WI38 (cell line): ENCODE results near the gene SLC6A12.

ENCODE experiments used
- H3K4me3 ChIP-seq: 2 replicates; pipeline ENCODE4 v1.5.1; 2011; ENCODE audit warnings: low read depth, mild to moderate bottlenecking, control low read depth, low read length
- TF ChIP-seq, protein P1 (sequence below): IDR thresholded peaks from 2 replicates; pipeline ENCODE4 v1.5.1; 2012; ENCODE audit warnings: low read depth, mild to moderate bottlenecking, control low read depth, low read length

The SLC6A12 gene

DNA sequence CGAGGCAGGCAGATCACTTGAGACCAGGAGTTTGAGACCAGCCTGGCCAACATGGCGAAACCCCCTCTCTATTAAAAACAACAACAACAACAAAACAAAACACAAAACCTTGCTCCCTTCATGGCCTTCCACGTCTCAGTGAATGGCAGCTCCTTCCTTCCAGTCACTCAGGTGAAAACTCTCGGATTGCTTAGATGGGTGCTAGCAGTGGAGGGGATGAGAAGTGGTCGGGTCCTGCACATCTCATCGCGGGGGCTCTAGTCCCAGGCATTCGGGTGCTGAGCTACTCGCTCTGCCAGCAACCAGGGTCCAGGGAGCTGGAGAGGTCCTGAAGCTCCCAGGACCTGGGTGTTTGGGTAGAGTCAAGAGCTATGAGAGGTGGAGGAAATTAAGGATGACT, 41.0 kb upstream of the SLC6A12 start:
- TF ChIP-seq, protein P1, sequence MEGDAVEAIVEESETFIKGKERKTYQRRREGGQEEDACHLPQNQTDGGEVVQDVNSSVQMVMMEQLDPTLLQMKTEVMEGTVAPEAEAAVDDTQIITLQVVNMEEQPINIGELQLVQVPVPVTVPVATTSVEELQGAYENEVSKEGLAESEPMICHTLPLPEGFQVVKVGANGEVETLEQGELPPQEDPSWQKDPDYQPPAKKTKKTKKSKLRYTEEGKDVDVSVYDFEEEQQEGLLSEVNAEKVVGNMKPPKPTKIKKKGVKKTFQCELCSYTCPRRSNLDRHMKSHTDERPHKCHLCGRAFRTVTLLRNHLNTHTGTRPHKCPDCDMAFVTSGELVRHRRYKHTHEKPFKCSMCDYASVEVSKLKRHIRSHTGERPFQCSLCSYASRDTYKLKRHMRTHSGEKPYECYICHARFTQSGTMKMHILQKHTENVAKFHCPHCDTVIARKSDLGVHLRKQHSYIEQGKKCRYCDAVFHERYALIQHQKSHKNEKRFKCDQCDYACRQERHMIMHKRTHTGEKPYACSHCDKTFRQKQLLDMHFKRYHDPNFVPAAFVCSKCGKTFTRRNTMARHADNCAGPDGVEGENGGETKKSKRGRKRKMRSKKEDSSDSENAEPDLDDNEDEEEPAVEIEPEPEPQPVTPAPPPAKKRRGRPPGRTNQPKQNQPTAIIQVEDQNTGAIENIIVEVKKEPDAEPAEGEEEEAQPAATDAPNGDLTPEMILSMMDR = no peak
- no peak overlapping the region for H3K4me3 ChIP-seq

DNA sequence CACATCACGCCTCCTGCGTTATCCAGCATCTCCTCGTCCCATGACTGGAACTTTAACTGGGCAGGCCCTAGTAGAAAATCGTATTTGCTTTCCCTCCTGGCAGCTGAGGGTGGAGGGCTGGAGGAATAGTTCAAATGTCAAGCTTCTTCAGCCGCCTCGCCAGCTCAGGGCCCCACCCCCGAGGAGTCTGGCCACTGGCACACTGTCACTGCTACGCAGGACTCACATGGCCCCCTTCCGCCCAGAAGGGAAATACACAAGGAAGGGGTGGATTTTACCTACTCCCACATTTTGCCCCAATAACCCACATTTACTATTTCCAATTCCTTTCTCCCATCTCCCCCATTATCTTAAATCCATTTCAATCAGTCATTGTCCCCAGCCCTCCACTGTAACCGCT, 40.1 kb upstream of the SLC6A12 start:
- no peak overlapping the region for H3K4me3 ChIP-seq
- TF ChIP-seq, protein P1 = no peak

DNA sequence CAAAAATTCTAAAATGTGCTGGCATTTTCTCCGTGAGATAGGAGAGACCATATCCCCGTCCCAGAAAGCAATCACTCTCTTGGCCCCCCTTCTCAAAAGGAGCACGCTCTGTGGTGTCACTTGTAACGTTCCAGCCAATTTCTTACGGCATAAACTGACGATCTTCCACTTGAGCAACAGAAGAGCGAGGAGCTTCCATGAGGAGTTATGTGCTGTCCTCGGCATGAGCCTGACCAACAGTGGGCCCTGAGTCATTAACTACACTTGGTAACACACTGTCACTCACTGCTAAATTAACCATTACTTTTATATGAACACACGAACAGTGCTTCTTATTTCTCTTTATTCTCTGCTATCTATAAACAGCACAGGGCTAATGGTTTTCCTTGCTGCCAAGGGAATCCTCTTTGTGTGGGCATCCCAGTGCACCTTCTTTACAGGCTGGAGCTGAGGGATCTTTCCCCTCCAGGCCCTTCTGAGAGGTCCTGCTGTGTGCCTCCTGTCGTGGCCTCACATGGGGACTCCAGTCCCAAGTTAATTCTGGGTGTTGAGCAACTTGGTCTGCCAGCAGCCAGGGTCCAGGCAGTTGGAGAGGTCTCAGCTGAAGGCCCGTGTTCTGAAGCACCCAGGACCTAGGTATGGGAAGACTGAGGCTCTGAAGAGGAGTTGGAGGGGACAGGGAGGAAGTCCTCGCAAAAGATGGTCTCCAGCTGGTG, 39.3 kb upstream of the SLC6A12 start:
- TF ChIP-seq, protein P1 = no peak
- no peak overlapping the region for H3K4me3 ChIP-seq

- H3K4me3 ChIP-seq = no peak overlapping the region
- TF ChIP-seq, protein P1 = no peak
Measured at GRCh38 chr12:252636-253035, 38.7 kb upstream of the SLC6A12 start.

GRCh38 chr12:247271-247670, 33.3 kb upstream of the SLC6A12 start:
- TF ChIP-seq, protein P1 = no peak
- H3K4me3 ChIP-seq = no peak overlapping the region

DNA sequence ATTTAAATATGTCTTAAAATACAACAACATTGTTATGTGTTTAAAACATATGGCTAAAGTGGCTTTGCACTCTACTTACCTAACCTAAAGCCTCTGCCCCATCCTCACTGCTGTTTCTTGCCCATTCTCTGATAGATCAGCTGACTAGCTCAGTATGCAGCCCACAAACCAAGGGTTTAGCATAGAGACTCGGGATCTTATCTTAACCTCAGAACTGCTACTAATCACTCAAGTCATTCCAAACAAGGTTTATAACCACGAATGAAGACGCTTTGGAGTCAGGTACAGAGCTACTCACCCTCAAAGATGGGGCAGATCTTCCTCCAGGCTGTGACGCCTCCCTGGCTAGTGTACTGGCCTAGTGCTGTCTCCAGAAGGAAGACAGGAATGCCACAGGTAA, 29.4 kb upstream of the SLC6A12 start:
- H3K4me3 ChIP-seq = no peak overlapping the region
- TF ChIP-seq, protein P1 = no peak

DNA sequence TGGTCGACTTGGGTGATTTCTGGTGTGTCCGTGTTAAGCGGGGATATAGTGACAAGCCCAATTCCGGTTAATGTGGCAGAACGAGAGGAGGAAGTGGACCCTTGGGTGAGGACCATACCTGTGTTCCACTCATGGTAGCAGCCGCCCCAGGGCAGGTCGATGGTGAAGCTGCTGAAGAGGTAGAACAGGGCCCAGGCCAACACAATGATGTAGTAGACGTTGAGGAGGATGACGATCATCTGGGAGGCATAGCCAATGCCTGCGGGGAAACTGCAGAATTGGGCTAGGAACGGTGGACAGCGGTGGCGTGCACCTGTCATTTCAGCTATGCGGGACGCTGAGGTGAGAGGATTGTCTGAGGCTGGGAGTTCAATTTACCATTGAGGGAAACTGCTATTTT, 28.5 kb upstream of the SLC6A12 start:
- TF ChIP-seq, protein P1 = no peak
- no peak overlapping the region for H3K4me3 ChIP-seq
